HEK293 (cell line): Measurements from ENCODE around the gene ANGPTL4.

Experiments used
- YY1 ChIP-seq: fragments of 450-650 bp; formaldehyde crosslinking; IDR thresholded peaks from 2 replicates; pipeline ENCODE4 v1.5.1; 2018; ENCODE audit warnings: missing biosample characterization, missing genetic modification characterization
- ZFP69B ChIP-seq: fragments of 450-650 bp; formaldehyde crosslinking; IDR thresholded peaks from 2 replicates; pipeline ENCODE4 v1.5.1; 2016; ENCODE audit warnings: missing biosample characterization, missing genetic modification characterization
- ZNF341 ChIP-seq: fragments of 450-650 bp; formaldehyde crosslinking; IDR thresholded peaks from 2 replicates; pipeline ENCODE4; 2016; ENCODE audit warnings: low read depth, missing biosample characterization, missing genetic modification characterization
- ZNF366 ChIP-seq: fragments of 450-650 bp; formaldehyde crosslinking; conservative IDR thresholded peaks from 2 replicates; pipeline ENCODE4 v1.5.1; 2016; ENCODE audit warnings: missing biosample characterization, missing genetic modification characterization
- ZNF785 ChIP-seq: fragments of 450-650 bp; formaldehyde crosslinking; IDR thresholded peaks from 2 replicates; pipeline ENCODE4 v1.5.1; 2016; ENCODE audit warnings: missing biosample characterization, missing genetic modification characterization
- ZNF791 ChIP-seq: fragments of 450-650 bp; formaldehyde crosslinking; IDR thresholded peaks from 2 replicates; pipeline ENCODE4 v1.5.1; 2016; ENCODE audit warnings: missing biosample characterization, missing genetic modification characterization
- ZSCAN23 ChIP-seq: fragments of 450-650 bp; formaldehyde crosslinking; IDR thresholded peaks from 2 replicates; pipeline ENCODE4 v1.5.1; 2016; ENCODE audit warnings: missing biosample characterization, missing genetic modification characterization
- TF ChIP-seq, protein P1 (sequence below): fragments of 450-650 bp; formaldehyde crosslinking; IDR thresholded peaks from 2 replicates; pipeline ENCODE4 v1.5.1; 2016; ENCODE audit warnings: missing biosample characterization, missing genetic modification characterization
- TF ChIP-seq, protein P2 (sequence below): fragments of 450-650 bp; formaldehyde crosslinking; IDR thresholded peaks from 2 replicates; pipeline ENCODE4 v1.5.1; 2016; ENCODE audit warnings: missing biosample characterization, missing genetic modification characterization, borderline replicate concordance
- TF ChIP-seq, protein P3 (sequence below): fragments of 450-650 bp; formaldehyde crosslinking; IDR thresholded peaks from 2 replicates; pipeline ENCODE4 v1.5.1; 2017; ENCODE audit warnings: missing biosample characterization, mild to moderate bottlenecking, missing genetic modification characterization, moderate library complexity
- TF ChIP-seq, protein P4 (sequence below): fragments of 450-650 bp; formaldehyde crosslinking; IDR thresholded peaks from 2 replicates; pipeline ENCODE4 v1.5.1; 2017; ENCODE audit warnings: missing biosample characterization, missing genetic modification characterization

ANGPTL4 gene

DNA sequence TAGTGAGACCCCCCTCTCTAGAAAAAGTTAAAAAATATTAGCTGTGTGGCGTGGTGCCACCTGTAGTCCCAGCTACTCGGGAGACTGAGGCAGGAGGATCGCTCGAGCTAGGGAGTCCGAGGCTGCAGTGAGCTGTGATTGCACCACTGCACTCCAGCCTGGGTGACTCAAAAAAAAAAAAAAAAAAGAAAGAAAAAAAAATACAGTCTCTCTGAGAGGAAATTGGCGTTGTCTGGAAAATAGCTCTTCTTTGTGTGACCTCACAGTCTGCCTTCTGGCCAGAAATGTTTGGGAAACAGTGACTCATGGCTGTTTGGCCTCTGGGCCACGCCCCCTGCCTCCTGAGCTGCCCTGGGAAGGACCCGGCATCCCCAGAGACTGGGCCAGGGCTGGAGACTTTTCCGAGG, 59.9 kb downstream of the ANGPTL4 start (continued):
- TF ChIP-seq, protein P1, sequence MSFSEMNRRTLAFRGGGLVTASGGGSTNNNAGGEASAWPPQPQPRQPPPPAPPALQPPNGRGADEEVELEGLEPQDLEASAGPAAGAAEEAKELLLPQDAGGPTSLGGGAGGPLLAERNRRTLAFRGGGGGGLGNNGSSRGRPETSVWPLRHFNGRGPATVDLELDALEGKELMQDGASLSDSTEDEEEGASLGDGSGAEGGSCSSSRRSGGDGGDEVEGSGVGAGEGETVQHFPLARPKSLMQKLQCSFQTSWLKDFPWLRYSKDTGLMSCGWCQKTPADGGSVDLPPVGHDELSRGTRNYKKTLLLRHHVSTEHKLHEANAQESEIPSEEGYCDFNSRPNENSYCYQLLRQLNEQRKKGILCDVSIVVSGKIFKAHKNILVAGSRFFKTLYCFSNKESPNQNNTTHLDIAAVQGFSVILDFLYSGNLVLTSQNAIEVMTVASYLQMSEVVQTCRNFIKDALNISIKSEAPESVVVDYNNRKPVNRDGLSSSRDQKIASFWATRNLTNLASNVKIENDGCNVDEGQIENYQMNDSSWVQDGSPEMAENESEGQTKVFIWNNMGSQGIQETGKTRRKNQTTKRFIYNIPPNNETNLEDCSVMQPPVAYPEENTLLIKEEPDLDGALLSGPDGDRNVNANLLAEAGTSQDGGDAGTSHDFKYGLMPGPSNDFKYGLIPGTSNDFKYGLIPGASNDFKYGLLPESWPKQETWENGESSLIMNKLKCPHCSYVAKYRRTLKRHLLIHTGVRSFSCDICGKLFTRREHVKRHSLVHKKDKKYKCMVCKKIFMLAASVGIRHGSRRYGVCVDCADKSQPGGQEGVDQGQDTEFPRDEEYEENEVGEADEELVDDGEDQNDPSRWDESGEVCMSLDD (tag by site-specific recombination) = no peak
- TF ChIP-seq ZNF785 = no peak
- TF ChIP-seq ZNF341 = 0 out of 2 replicates have a peak, but pooled peaks have one; percentile 25
- TF ChIP-seq, protein P2, sequence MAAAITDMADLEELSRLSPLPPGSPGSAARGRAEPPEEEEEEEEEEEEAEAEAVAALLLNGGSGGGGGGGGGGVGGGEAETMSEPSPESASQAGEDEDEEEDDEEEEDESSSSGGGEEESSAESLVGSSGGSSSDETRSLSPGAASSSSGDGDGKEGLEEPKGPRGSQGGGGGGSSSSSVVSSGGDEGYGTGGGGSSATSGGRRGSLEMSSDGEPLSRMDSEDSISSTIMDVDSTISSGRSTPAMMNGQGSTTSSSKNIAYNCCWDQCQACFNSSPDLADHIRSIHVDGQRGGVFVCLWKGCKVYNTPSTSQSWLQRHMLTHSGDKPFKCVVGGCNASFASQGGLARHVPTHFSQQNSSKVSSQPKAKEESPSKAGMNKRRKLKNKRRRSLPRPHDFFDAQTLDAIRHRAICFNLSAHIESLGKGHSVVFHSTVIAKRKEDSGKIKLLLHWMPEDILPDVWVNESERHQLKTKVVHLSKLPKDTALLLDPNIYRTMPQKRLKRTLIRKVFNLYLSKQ (tag by site-specific recombination) = no peak
- TF ChIP-seq, protein P3, sequence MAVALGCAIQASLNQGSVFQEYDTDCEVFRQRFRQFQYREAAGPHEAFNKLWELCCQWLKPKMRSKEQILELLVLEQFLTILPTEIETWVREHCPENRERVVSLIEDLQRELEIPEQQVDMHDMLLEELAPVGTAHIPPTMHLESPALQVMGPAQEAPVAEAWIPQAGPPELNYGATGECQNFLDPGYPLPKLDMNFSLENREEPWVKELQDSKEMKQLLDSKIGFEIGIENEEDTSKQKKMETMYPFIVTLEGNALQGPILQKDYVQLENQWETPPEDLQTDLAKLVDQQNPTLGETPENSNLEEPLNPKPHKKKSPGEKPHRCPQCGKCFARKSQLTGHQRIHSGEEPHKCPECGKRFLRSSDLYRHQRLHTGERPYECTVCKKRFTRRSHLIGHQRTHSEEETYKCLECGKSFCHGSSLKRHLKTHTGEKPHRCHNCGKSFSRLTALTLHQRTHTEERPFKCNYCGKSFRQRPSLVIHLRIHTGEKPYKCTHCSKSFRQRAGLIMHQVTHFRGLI (tag by site-specific recombination) = no peak
- peak; percentile 78 for TF ChIP-seq ZNF366 (tag by site-specific recombination)
- TF ChIP-seq, protein P4, sequence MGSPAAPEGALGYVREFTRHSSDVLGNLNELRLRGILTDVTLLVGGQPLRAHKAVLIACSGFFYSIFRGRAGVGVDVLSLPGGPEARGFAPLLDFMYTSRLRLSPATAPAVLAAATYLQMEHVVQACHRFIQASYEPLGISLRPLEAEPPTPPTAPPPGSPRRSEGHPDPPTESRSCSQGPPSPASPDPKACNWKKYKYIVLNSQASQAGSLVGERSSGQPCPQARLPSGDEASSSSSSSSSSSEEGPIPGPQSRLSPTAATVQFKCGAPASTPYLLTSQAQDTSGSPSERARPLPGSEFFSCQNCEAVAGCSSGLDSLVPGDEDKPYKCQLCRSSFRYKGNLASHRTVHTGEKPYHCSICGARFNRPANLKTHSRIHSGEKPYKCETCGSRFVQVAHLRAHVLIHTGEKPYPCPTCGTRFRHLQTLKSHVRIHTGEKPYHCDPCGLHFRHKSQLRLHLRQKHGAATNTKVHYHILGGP (tag by site-specific recombination) = no peak
- TF ChIP-seq ZNF791 (tag by site-specific recombination) = no peak
- no peak for TF ChIP-seq ZFP69B
- no peak for TF ChIP-seq YY1 (tag by site-specific recombination)
- TF ChIP-seq ZSCAN23 (tag by site-specific recombination) = 0 out of 2 replicates have a peak, but pooled peaks have one; percentile 38
